Central memory CD4-positive, alpha-beta T cell (primary cell): ENCODE measurements around the gene SCD5.

Experiments used
- DNase-seq: peaks from one replicate; pipeline ENCODE4 v3.0.0; 2022

Gene SCD5

DNA sequence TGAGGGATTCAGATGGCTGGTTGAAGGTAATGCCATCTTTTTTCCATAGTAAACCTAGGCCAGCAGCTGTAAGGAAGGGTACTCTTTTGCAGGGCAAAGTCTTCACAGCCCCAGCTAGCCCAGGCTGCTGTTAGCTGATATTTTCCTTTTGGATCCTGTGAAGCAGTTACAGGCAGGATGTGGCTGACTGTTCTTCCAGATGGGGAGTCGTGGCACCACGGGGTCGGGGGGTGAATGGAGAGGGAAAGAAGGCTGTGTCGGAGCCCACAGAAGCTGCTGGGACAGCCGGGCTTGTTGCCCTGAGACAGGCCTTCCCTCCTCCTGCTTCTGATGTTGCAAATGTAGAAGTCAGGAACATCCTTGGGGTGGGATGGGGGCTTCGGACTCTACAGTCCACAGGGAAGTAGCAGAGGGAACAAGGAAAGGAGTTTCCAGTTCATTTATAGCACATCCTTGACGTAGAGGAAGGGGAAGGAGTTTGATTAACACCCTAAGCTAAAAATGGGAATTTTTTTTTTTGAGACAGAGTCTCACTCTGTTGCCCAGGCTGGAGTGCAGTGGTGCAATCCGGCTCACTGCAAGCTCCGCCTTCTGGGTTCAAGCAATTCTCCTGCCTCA lies 172.2 kb downstream of the SCD5 start:
- no peak for DNase-seq

DNA sequence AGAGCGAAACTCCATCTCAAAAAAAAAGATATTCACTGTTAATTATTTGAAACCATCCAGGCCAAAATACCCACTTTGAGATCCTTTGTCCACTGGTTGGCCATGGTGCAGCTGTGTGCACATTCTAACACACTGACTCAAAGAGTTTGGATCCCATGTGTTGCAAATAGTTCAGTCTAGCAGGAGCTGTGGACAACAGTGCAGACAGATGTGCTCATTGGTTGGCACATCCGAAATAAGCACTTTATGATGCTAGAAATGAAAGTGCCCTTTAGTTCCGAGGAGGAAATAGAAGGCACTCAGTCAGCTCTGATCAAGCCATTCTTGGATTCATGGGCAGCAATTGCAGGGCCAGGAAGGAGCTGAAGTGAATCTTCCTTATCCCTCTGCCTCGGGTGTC lies 173.8 kb downstream of the SCD5 start:
- no peak for DNase-seq

DNA sequence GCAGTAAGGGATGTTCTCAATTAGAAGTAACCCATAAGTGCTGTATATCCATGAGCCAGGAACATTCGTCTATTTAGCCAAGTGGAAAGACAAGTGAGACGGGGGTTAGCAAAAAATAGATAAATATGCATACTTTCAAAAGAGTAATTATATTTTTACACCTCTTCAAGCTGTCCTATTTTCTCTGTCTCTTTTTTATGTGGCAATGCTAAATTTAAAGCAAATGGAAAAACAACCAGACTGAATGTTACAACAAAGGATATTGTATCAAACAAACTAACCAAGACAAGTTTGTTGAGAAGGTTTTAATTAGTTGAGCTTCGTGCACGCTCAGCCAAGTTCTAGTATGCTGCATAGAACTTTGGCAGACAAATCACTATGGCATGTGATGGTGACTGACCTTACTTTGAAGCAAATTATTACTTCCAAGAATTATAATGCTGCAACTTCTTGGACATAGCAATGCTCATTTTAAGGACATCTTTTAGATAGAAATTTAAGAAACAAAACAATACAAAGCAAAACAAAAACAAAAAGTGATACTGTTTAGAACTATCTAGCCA lies 175.4 kb downstream of the SCD5 start:
- DNase-seq = no peak

DNA sequence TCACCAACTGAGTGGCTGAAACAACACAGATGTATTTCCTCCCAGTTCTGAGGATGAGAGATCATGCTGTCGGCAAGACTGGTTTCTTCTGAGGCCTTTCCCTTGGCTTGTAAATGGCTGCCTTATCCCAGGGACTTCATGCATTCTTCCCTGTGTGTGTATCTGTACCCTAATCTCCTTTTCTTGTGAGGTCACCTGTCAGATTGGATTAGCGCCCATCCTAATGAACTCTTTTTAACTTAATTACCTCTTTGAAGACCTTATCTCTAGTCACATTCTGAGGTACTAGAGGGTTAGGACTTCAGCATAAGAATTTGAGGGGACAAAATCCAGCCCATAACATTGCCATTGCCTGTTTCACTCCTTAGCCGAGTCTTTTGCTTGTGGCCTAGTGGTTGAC lies 177.3 kb downstream of the SCD5 start:
- no peak for DNase-seq

DNA sequence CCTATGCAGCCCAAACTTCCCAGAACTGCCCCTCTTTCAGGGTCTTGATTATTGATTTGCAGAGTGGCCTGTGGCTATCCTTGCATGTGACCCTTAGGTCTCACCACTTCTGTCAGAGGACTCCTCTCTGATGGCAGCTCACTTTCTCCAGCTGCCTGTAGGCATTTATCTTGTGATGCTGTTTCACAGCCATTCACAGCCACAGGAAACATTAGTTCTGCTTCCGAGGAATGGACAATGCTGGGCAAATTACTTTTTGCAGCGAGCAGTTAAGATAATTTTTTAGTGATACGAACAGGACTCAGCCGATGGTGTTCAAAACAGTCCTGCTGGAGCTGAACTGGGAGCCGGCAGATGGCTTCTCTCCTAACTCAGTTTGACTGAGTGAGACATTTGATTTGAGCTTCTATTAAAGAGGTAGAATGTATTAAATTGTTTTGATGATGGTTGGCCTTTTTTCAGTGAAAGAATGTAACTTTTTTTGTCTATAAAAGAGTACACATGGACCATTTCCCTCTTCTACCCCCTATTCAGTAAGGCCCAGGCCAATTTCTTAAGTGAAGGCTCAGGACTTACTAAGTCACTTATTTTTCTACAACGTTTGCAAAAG lies 178.4 kb downstream of the SCD5 start:
- DNase-seq = no peak

DNA sequence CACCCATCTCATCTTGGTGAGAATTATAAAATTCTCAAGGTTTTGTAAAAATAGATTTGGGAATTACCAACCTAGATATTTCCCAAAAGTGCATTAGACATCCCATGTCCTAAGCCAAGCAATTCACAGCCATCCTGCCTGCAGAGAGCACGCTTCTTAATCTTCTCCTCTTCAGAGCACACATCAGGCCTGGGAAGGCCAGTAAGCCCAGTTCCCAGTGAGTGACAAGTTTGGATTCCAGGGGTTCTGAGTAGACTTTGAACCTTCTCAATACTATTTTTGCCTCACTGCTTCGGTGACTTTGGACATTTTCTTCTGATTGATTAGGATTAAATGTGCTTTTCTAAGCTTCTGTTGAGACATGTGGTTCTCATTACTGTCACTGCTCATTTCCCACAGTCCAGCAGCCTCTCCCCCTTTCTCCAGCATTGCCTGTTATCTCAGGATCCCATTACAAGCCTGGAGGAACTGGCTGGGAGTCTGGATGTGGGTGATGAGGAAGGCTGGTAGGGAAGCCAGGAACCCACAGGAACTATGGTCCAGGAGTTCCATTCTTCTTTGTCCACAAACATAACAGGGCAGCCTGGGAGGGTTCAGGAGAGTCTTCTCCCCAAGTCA lies 180.4 kb downstream of the SCD5 start:
- DNase-seq = no peak

DNA sequence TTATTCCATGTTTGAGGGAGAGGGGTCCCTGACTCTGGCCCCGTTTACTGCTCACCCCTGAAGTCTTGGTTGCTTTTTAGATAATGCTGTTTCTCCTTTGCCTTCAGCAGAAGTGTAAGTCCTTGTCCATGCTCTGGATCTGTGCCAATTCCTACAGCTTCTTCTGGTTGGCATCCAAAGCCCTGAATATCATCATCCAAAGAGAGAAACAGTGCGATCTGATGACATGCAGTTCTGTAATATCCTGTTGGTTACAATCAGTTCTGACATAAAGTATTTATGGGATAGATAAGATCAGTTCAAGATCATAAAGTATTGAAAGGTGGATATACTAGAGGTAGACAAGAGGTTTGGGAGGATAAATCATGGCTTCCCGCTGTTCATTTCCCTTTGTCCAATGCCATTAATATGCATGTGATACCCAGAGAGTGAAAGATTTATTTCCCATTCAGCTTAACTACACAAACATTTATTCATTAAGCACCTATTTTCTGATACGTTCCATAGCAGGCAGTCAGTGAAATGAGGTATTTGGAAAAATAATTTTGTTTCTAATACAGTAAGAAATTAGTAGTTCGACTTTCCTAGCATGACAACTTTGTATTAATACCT lies 183.7 kb downstream of the SCD5 start:
- DNase-seq = no peak

DNA sequence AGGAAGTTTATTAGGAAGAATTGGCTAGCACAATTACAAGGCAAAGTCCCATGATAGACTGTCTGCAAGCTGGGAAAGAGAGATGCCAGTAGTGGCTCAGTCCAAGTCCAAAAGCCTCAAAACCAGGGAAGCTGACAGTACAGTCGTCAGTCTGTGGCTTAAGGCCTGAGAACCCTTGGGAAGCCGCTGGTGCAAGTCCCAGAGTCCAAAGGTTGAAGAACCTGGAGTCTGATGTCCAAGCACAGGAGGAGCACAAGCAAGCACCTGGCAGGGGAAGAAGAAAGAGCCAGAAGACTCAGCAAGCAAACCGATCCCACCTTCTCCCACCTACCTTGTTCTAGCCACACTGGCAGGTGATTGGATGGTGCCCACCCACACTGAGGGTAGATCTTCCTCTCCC lies 185.5 kb downstream of the SCD5 start:
- DNase-seq = no peak

DNA sequence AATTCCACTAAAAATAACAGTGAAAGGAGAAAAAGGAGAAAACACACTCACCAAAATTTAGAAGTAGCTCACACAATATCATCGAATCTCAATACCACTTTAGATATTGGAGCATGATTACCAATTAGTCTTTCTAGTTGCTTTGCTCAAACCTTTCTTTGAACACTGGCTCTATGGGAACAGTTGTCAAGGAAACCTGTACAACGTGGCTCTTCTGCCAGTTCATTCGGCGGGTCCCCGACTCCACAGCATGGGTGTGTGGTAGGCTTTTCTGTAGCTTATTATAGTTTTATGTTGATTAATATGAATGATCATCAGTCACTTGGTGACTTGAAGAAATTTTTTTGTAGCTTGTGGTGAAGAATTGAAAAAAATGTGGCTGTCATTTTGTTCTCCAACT lies 186.6 kb downstream of the SCD5 start:
- no peak for DNase-seq

DNA sequence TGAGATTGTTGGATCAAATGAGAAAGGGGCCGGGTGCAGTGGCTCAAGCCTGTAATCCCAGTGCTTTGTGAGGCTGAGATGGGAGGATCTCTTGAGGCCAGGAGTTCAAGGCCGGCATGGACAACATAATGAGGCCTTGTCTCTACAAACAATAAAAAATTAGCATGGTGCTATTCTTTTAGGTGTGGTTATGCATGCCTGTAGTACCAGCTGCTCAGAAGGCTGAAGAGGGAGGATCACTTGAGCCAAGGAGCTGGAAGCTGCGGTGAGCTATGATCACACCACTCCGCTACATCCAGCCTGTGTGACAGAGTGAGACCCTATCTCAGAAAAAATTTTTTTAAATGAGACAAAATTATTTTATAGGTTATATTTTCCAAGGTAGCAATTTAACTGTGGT lies 187.1 kb downstream of the SCD5 start:
- DNase-seq = no peak

DNA sequence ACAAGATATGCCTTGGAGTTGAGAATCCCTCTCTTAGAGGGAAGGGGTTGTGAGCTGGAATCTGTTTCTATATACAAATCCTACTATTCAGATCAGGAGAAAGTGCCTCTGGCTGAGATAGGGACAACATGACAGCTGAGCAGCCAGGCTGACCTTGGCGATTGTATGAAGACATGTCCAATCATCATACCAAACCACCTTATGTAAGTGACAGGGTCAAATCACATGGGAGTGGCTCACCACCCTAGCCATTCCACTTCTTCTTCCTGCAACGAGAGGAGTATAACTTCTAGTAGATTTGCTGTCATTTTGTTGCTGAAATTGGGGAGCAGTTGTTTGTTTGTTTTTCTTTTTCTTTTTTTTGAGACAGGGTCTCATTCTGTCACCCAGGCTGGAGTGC lies 188.6 kb downstream of the SCD5 start:
- DNase-seq = no peak

DNA sequence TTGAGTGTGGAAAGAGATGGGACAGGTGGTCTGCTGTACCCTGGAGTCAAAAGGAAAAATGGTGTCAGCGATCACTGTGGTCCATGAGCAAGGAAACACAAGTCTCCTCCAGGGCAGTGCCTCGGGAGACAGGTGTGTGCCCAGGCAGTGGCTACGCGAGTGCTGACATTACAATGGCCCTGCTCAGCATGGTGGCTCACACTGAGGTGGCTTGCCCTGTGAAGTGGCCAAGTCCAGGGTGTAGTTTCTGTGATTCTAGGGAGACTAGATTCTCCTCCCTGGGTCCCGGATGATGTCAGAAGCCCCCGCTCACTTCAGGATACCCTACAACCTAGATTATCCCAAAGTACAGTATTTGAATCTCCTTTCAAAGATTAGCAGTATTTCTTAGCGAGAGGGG lies 192.0 kb downstream of the SCD5 start:
- DNase-seq = no peak

DNA sequence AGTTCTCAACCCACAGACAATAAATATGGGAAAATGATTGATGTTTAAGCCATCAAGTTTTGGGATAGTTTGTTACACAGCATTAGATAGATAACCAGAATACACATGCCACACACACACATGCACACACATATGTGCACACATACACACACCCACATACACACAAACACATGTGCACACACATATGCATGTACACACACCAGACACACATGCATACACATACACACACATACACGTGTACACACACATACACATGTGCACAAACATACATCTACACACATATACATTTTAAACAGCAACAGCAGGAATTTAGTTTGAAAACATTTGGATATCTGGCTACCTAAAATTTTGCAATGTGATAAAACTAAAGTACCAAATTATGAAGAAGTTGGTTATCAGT lies 194.1 kb downstream of the SCD5 start:
- DNase-seq = no peak

DNA sequence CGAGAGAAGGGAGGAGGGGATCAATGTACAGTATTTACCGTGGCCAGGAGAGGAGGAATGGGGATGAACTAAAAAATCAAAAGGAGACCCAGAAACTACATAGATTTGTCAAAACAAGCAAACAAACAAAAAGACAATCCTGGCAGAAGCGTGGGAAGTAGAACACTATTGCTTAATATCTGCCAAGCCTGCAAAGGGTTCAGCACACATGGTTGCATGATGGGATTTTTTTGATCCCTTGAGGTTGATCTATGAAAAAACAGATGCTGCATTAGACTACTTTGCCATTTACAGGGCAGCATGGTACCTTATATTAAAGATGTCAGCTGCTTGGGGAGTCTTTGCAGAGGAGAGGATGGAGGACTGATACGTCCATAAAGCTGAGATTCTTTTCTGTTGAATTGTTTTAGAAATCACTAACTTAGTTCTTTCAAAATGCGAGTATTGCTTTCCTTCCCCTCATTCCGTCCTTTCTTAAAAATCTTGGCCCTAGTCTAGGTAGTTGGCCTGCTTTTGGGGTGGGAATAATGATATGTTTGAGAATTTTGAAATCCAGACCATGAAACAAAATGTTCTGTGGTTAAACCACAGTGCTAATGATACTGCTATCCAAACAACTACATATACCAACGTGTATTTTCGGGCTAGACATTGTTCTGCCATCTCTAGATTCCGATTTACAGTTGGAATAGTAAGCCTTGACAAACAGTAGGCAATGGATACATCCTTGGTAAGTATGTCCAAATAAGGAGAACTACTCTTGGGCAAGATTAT lies 197.2 kb downstream of the SCD5 start:
- no peak for DNase-seq

DNA sequence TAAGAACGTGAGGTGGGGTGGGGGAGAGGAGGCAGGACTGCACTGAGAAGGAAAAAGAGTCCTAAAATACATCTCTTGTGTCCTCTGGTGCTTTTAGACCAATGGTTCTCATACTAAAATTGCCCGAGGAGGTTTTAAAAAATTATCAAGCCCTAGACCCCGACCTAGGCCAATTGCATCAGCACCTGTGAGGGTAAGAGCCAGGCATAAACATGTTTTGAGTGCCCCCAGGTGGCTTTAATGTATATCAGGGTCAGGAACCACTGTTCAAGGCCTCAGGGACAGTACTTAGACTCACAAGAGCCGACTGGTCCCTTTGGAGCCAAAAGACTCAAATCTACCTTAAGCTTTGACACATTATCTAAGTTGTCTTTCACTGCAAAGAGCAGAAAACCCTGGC lies 199.3 kb downstream of the SCD5 start:
- DNase-seq = no peak

DNA sequence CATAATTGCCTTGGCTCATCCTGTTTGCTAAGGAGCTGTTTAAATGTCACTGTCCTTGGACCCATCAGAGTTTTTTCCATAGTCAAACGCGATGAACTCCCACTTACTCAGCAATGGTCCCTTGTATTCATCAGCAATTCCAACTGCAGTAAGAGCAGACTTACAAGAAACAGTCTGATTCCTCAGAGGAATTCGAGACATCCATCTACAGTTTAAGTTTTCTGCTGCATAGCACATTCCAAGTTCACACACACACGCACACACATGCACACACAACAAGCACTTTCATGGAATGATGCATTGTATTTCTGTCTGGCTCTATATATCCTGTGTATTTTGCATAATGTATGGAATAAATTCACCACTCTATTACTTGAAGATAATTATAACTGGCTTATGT lies 204.1 kb downstream of the SCD5 start:
- DNase-seq = no peak

DNA sequence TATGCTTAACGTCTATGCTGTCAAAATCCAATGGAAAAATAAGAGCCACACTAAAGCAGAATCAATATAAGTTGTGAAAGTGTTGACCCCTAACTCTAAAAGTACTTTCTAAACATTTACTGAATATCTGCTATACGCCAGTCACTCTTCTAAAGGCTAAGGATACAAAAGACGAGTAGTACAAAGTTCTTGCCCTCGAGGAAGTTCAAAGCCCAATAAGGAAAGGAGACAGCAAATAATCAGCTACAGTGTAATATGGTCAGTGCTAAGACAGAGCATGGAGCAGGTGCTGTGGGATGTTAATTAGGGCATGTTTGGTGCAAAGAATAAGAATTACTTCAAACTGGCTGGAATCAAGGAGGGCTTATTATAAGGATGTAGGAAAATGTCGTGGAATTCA lies 205.2 kb downstream of the SCD5 start:
- DNase-seq = no peak

DNA sequence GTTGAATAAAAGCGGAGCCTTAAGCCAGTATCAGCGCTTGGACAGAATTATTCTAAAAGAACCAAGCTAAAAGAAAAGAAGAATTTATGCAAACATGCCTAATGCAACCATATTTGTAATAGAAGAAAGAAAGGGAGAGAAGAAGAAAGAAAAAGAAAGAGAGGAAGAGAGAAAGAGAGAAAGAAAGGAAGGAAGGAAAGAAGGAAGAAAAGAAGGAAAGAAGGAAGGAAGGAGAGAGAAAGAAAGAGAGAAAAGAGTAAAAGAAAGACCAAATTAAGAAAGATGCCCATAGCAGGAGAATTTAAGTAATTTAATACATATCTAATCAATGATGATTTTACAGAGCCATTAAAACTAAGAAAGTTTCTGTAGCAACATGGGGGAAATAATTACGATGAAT lies 206.0 kb downstream of the SCD5 start:
- no peak for DNase-seq

DNA sequence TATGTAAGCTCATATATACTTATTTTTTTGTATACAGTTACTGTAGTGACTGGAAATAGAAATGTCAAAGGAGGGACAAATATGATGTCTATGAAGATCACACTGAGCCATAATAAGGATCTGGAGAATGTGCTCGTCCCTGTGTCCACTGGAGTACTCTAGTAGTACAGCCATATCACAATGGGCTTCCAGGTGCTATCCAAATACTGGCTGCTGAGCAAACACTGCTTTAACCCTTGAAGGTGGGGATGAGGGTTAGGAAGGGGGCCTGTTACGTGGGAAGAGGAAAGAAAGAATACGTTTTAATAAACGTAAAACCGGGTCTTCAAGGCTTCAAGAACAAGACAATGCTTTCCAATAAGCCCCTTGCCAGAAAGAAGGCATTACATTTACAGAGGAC lies 207.0 kb downstream of the SCD5 start:
- no peak for DNase-seq

DNA sequence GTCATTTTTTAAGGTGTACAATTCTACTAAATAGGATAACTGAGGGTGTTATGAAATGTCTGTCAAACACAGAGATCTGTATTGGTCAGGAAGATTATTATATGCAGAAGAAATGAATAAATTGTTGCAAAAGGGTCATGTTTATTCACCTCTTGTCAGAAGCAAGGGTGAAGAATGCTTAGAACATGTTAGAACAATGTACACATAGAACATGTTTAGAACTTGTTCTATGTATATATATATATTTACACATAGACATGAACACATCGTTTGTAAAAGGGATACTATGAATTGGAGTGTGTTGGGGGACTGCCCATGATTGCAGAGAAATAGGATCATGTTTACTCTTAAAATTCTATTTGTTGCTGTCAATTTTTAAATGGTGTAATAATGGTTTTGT lies 208.8 kb downstream of the SCD5 start:
- no peak for DNase-seq

DNA sequence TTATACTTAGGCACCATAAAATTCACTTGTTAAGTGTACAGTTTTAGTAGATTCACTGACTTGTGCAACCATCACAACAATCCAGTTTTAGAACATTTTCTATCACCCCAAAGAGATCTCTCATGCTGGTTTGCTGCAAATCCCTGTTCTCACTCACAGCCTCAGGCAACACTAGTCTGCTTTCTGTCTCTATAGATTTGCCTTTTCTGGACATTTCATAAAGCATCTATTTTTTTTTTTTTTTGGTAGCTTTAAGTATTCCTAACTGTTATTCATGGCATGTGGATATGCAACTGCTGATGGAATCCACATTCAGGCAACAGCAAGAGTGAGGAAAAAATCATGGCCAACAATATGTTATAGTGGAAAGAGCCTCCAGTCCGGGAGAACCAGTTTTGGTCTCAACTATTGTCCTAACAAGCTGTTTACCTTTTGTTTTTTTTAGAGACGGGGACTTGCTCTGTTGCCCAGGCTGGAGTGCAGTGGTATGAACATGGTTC lies 209.8 kb downstream of the SCD5 start:
- no peak for DNase-seq

DNA sequence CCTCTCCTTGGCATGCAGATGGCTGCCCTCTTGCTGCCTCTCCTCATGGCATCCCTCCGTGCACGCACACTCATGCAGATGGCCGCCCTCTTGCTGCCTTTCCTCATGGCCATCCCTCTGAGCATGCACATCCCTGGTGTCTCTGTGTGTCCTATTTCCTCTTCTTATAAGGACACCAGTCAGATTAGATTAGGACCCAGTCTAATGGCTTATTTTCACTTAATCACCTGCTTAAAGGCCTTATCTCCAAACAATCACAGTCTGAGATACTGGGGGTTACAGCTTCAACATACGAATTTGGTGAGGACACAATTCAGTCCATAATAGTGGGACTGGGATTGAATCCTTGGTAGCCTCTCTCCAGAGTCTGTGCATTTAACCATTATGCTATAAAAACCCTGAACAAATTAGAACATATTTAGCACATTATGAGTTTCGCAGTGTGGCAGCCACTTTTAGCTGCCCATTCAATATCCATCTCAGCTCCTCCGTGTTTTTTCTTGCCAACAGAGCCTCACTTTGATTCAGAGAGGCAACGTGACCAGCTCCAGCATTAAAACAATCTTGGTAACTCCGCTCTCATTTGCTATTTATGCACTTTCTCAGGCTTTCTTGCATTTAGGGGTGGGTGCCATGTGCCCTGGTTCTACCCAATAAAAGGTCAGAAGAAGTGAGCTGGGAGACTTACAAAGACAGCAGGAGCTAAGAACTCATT lies 210.6 kb downstream of the SCD5 start:
- DNase-seq = no peak
